Stimulated activated CD8-positive, alpha-beta memory T cell treated with anti-CD3 and anti-CD28 coated beads, Interleukin-7, amount 100 ng/mL, for 1 hour (primary cell): ENCODE data around the gene CDK6.

Source experiments
- DNase-seq, 2 donors: peaks; one replicate each; pipeline ENCODE4 v3.0.0-alpha.2; 2020; ENCODE audit warnings: low read depth in 2 of 2

CDK6 gene

GRCh38 chr7:92589056-92589455 lies 247.3 kb downstream of the CDK6 start:
- no peak for DNase-seq

- no peak for DNase-seq
These were observed 247.8 kb downstream of the CDK6 start for GRCh38 chr7:92588561-92588960.

- DNase-seq = no peak
These were observed 249.5 kb downstream of the CDK6 start for GRCh38 chr7:92586841-92587240.

GRCh38 chr7:92586403-92586802 lies 250.0 kb downstream of the CDK6 start:
- no peak for DNase-seq

- no peak for DNase-seq
These were observed 251.4 kb downstream of the CDK6 start for GRCh38 chr7:92584953-92585352.

GRCh38 chr7:92582948-92583347 lies 253.4 kb downstream of the CDK6 start:
- DNase-seq = no peak

GRCh38 chr7:92576296-92576695 lies 260.1 kb downstream of the CDK6 start:
- DNase-seq = no peak

- no peak for DNase-seq
These were observed 267.2 kb downstream of the CDK6 start for GRCh38 chr7:92569137-92569536.

- DNase-seq = no peak
These were observed 268.9 kb downstream of the CDK6 start for GRCh38 chr7:92567460-92567859.

GRCh38 chr7:92563345-92563744 lies 273.0 kb downstream of the CDK6 start:
- no peak for DNase-seq

- DNase-seq = no peak
These were observed 275.8 kb downstream of the CDK6 start for GRCh38 chr7:92560602-92561001.

GRCh38 chr7:92557808-92558362 lies 278.5 kb downstream of the CDK6 start:
- no peak for DNase-seq

GRCh38 chr7:92557249-92557648 lies 279.1 kb downstream of the CDK6 start:
- DNase-seq = no peak
